GM21576 (cell line): ENCODE results near the gene KRT33A.
"Not testable (repeated sequence)": the region's sequence is repeated elsewhere in the genome, so short reads cannot be mapped to it uniquely, and the experiment has no call there.

Experiments used
- ATAC-seq: cut with Tn5 transposase; IDR thresholded peaks from one replicate; pipeline ENCODE4 v1.9.1; 2021; ENCODE audit warnings: mild to moderate bottlenecking, moderate library complexity; ENCODE audit not compliant: unreplicated experiment

The KRT33A gene

GRCh38 chr17:41350381-41350878 lies at the start of gene KRT33A:
Gene KRT33A, minus strand, starts transcription at chr17:41350828. Its CDS starts 61 bp downstream, at chr17:41350767.
- not testable (repeated sequence) for ATAC-seq

DNA sequence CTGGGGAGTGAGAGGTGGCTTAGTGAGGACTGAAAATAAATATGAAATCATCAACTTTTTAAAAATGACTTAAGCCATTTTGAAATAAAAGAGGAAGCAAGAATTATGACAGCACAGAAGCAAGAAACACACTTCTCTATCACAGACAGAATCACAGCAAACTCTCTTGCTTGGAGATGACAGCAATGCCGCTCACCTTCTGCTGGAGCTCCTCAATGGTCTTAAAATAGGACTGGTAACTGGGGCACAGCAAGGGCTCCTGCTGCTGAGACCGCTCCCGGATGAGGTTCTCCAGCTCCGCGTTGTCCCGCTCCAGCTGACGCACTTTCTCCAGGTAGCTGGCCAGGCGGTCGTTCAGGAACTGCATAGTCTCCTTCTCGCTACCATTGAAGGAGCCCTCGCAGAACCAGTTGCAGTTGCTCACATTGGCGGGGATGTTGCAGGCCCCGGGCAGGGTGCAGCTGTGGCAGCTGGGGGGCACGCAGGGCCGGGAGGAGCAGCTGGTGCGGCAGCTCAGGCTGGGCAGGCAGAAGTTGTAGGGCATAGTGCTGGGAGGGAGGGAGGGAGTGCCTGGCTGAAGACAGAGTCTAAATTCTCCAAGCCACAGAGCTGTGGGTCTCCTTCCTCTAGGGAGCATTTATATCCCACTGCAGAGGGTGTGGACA lies 46.5 kb upstream of the KRT33A start, which contains the start of gene KRT31:
Gene KRT31 (minus strand): TSS at position 613 of the 665 bp plus-strand sequence. CDS start 69 bp downstream, at position 544.
- ATAC-seq, result no peak

- no peak for ATAC-seq
These were observed 45.7 kb upstream of the KRT33A start for GRCh38 chr17:41396340-41396739.

DNA sequence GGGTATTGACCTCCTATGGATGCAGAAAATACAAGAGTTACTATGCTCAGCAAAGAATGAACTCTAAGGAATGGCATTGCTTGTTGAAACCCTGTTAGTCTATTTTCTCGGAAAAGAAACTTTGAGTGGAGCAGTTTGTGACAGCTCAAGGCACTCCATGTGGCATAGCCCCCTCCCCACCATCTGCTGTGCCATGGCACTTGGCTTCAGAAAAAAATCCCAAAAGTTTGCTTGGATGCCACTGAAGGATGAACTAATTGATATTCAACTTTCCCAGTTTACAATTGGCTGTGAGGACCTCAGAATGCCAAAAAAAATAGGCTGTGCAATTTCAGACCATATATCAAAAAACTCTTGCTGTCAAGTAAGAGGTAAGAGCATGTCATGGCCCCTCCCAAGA lies 45.0 kb upstream of the KRT33A start:
- ATAC-seq, result no peak

GRCh38 chr17:41395044-41395443 lies 44.4 kb upstream of the KRT33A start:
- ATAC-seq, result not testable (repeated sequence)

DNA sequence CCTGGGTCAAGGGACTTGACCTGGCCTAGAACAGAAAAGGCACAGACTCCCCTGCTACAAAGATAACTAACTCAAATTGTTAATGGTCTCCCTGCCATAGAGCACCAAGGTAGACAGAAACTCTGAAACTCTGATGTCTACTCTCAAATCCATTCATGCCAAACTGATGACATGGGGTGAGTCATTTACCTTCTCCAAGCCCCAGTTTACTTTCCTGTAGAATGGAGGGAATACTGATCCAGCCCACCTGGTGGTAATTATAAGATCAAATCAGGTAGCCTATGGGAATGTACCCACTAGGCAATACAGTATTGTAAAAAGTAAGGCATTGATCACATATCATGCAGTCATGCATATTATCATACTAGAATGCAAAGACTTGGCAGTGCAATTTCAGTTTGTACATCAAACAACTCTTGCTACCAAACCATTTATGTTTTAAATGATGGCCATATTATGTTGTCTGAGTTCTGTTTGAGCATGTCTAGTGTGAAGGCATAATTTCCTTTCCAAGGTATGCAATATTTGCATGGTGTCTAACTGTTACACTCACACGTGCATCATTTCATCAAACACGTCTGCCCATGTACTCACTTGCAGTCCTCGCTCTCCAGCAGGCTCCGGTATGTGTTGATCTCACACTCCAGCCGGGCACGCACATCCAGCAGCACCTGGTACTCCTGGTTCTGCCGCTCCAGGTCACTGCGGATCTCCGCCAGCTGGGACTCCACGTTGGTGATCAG lies 43.8 kb upstream of the KRT33A start:
- no peak for ATAC-seq

- no peak for ATAC-seq
These were observed 43.2 kb upstream of the KRT33A start for GRCh38 chr17:41393826-41394225.

GRCh38 chr17:41393294-41393693 lies 42.7 kb upstream of the KRT33A start:
- no peak for ATAC-seq

- no peak for ATAC-seq
These were observed 41.6 kb upstream of the KRT33A start for GRCh38 chr17:41392278-41392677.

DNA sequence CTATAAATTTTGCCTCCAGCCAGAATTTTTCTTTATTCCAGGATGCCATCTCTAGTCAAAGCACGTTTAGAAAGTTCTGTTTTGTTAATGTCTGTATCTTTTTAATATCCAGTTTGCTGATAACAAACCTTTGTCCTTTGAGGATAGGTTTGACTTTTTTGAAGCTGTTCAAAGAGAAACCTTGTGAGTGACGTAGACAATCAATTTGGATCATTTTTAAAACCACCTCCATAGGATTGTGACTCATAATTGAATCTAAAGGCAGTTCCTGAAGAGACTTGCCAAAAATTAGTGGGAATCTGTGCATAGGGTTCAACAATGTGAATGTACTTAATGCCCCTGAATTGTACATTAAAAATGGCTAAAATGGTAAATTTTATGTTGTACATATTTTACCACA lies 40.9 kb upstream of the KRT33A start:
- ATAC-seq, result no peak

DNA sequence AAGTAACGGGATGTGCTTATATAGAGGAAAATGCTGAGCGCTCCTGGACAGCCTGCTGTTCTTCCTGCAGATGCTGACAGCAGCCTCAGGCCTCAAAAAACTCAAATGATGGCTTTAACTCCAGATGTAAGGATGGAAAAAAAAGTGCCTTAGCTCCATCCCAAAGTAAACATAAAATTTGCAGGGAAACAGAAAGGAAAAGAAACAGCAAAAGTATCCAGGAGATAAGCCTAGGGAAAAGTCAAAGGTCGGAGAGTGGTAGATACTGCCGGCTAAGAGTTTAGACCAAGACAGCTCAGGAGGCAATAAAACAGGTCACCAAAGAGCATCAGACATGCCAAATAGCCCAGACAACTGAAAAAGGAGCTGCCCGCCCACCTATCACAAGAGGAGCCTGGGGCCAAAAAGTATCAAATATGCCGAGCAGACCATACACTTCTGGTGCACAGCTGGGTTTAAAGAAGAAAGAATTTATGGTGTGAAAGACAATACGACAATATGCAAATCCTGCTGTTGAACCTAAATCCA lies 39.8 kb upstream of the KRT33A start:
- no peak for ATAC-seq

DNA sequence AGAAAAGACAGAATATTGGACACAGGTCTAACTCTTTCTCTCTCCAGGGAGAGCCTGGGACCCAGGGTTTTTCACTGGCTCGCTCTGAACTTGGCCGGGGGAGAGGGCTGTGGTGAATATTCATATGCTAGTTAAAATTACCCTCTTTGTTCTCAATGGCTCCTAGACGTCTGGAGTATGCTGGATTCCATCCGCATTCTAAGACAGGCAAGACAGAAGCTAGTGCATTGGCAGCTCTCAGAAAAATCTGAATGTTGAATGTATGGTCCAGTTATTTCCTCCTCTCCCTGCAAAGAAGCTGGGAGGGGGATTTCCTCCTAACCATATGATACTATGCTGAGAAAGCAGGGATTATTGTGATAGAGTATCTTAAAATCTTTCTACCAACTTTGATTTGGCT lies 37.0 kb upstream of the KRT33A start:
- ATAC-seq, result no peak

DNA sequence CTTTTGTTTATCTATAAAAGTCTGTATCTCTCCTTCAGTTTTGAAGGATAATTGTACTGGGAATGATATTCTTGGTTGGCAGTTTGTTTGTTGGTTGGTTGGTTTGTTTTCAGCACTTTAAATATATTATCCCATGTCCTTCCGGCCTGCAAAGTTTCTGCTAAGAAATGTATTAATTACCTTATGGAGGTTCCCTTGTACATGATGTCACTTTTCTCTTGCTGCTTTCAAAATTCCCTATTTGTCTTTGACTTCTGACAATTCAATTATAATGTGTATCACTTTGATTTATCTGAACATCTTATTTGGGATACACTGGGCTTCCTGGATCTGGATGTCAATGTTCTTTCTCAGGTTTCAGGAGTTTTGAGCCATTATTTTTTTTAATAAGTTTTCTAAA lies 35.6 kb upstream of the KRT33A start:
- ATAC-seq, result no peak

- no peak for ATAC-seq
These were observed 33.1 kb upstream of the KRT33A start for GRCh38 chr17:41383690-41384089.

DNA sequence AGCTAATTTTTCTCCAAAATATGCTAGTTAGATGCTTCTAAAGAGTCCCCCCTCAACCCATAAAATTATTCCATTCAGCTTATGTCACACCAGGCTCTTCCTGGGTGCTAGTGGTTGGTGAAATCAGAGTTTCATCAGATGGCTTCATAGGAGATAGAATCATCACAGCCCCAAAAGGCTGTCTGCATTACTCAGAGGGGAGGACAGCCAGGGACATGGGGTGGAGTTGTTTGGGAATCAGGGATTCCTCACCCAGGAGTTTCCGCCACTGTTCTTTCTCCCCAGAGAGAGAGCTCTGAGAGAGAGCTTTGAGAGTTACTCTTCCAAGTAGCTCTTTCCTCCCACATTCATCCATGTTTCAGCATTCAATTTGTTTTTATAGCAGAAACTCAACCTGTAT lies 31.8 kb upstream of the KRT33A start:
- ATAC-seq, result no peak

GRCh38 chr17:41381943-41382342 lies 31.3 kb upstream of the KRT33A start, which contains the start of gene KRT34:
Gene KRT34, minus strand, starts transcription at chr17:41382306. Its CDS starts 60 bp downstream, at chr17:41382246.
- not testable (repeated sequence) for ATAC-seq

GRCh38 chr17:41380091-41380490 lies 29.5 kb upstream of the KRT33A start:
- not testable (repeated sequence) for ATAC-seq

GRCh38 chr17:41377546-41377945 lies 26.9 kb upstream of the KRT33A start:
- no peak for ATAC-seq

DNA sequence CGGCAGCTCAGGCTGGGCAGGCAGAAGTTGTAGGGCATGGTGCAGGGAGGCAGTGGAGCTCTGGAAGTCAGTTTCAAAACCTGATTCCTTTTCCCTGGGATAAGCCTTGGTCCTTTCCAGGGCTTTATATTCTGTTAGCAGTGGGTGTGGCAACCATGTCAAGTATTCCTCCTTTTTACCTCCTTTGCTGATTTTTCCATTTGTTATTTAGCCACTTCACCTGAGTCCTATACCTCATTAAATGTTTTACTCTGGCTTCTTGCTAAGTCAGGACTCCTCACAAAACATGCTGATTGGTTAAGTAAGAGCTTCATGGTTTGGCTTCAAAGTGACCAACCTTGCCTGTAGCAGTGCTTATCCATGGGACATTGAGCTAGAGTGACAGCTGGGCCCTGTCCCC lies 19.1 kb upstream of the KRT33A start, which contains the start of gene KRT33B:
Gene KRT33B (minus strand): TSS at position 101 of the 400 bp plus-strand sequence. CDS start 63 bp downstream, at position 38.
- no peak for ATAC-seq

- no peak for ATAC-seq
These were observed 18.4 kb upstream of the KRT33A start for GRCh38 chr17:41369023-41369422.

DNA sequence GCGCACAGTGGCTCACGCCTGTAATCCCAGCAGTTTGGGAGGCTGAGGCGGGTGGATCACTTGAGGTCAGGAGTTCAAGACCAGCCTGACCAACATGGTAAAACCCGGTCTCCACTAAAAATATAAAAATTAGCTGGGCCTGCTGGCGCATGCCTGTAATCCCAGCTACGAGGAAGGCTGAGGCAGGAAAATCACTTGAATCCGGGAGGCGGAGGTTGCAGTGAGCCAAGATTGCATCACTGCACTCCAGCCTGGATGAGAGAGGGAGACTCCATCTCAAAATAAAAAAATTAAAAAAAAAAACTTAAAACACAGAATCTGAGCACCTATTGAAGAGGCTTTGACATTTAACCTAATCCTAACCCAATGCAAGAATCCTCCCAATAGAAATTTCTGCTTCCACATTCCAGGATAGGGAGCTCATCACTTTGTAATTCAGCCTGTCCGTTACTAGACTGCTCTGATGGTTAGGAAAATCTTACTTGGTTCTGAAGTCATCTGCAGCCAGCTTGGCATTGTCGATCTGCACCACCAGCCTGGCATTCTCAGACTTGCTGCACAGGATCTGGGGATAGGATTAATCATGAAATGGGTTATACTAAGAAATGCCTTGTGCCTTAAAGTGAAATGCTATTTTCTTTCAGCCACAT lies 16.9 kb upstream of the KRT33A start:
- ATAC-seq, result no peak
